Astrocyte (in vitro differentiated cells and primary cell): ENCODE measurements around the gene BRIX1. TPM values are rescaled to one million over a fixed set of nuclear protein-coding genes. Genes with fewer than 3 reads are reported as not detected.

Experiments used
- DNase-seq: peaks from one replicate; pipeline ENCODE4 v3.0.0-alpha.2; 2010; ENCODE audit warnings: low read depth
- FAIRE-seq: peaks from 2 replicates; lab custom pipeline; 2011; peaks lifted over from hg19 to GRCh38; lab: Jason Lieb, UNC
- H2AFZ ChIP-seq: 2 replicates; pipeline ENCODE4 v1.6.0; 2012; ENCODE audit warnings: low read depth, low read length, inconsistent platforms
- H3K27ac ChIP-seq: 2 replicates; pipeline ENCODE4 v1.5.1; 2011; ENCODE audit warnings: low read depth, low read length, inconsistent platforms
- H3K27me3 ChIP-seq: 2 replicates; pipeline ENCODE4 v1.6.0; 2011; ENCODE audit warnings: low read length, inconsistent platforms; ENCODE audit not compliant: insufficient read depth
- H3K36me3 ChIP-seq: 2 replicates; pipeline ENCODE4 v1.5.1; 2011; ENCODE audit warnings: low read length, inconsistent platforms; ENCODE audit not compliant: insufficient read depth
- H3K4me1 ChIP-seq: 2 replicates; pipeline ENCODE4 v1.5.1; 2011; ENCODE audit warnings: low read length, inconsistent platforms; ENCODE audit not compliant: insufficient read depth
- H3K4me2 ChIP-seq: 2 replicates; pipeline ENCODE4 v1.6.0; 2012; ENCODE audit warnings: low read length, inconsistent platforms
- H3K4me3 ChIP-seq: 2 replicates; pipeline ENCODE4 v1.5.1; 2011; ENCODE audit warnings: low read depth, mild to moderate bottlenecking, low read length, inconsistent platforms; ENCODE audit not compliant: insufficient read depth
- H3K79me2 ChIP-seq: 2 replicates; pipeline ENCODE4 v1.6.0; 2012; ENCODE audit warnings: mild to moderate bottlenecking, low read length, inconsistent platforms; ENCODE audit not compliant: insufficient read depth
- H3K9ac ChIP-seq: 2 replicates; pipeline ENCODE4 v1.6.0; 2012; ENCODE audit warnings: mild to moderate bottlenecking, low read length, inconsistent platforms
- H3K9me3 ChIP-seq: 2 replicates; pipeline ENCODE4 v1.5.1; 2012; ENCODE audit warnings: low read depth, mild to moderate bottlenecking, low read length, inconsistent platforms; ENCODE audit not compliant: insufficient read depth
- H4K20me1 ChIP-seq: 2 replicates; pipeline ENCODE4 v1.6.0; 2012; ENCODE audit warnings: low read length, inconsistent platforms; ENCODE audit not compliant: insufficient read depth
- H3K27ac Mint-ChIP-seq: one replicate; pipeline ENCODE4 v1.8.0; 2021; ENCODE audit warnings: mild to moderate bottlenecking, mixed read lengths; ENCODE audit not compliant: unreplicated experiment
- H3K27me3 Mint-ChIP-seq: one replicate; pipeline ENCODE4 v1.8.0; 2021; ENCODE audit warnings: low read depth, mixed read lengths; ENCODE audit not compliant: unreplicated experiment
- H3K36me3 Mint-ChIP-seq: one replicate; pipeline ENCODE4 v1.8.0; 2021; ENCODE audit warnings: low read depth, mixed read lengths; ENCODE audit not compliant: unreplicated experiment
- H3K4me1 Mint-ChIP-seq: one replicate; pipeline ENCODE4 v1.8.0; 2021; ENCODE audit warnings: low read depth, mixed read lengths; ENCODE audit not compliant: unreplicated experiment
- H3K4me3 Mint-ChIP-seq: one replicate; pipeline ENCODE4 v1.8.0; 2021; ENCODE audit warnings: mild to moderate bottlenecking, moderate library complexity, mixed read lengths; ENCODE audit not compliant: unreplicated experiment
- H3K9me3 Mint-ChIP-seq: one replicate; pipeline ENCODE4 v1.8.0; 2021; ENCODE audit warnings: mild to moderate bottlenecking, mixed read lengths; ENCODE audit not compliant: unreplicated experiment
- CTCF ChIP-seq: IDR thresholded peaks from 2 replicates; pipeline ENCODE4 v1.5.1; 2011; ENCODE audit warnings: low read depth, mild to moderate bottlenecking, inconsistent platforms, low read length, moderate library complexity; ENCODE audit not compliant: insufficient read depth
- EZH2 ChIP-seq: IDR thresholded peaks from 2 replicates; pipeline ENCODE4 v1.6.1; 2012; ENCODE audit warnings: mild to moderate bottlenecking, low read length, inconsistent platforms; ENCODE audit not compliant: insufficient read depth
- total RNA-seq: library from RNA; stranded (reverse); gene quantifications from 2 replicates; pipeline ENCODE4 v1.2.1, GENCODE V29; 2021

The BRIX1 gene
- total RNA-seq, 1 donor from 2014 or later: 28.6 TPM

DNA sequence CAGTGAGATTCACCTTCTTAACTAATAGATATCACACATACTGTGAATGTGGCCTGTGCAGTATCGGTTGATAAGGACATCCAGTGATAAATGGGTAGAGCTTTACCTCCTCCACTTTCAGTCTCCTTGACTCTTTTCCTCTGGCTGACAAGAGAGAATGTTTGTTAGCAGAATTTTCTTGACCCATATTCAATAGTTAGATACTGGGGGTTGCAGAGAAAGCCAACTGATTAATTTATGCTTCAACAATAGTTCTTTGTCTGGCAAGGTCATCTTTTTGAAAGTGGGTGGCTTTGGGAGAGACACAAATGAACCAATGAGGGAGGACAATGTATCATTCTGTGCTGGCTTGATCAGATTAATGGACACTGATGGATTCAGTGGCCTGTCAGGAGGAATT is 46.3 kb upstream of the BRIX1 start:
- no peaks in the 10 kb centered on the region for H3K4me1 Mint-ChIP-seq
- Histone ChIP-seq H4K20me1 (no peaks in the 10 kb centered on the region), H3K27me3 (no peaks in the 10 kb centered on the region), H3K36me3 (no peaks in the 10 kb centered on the region), H3K4me1 (no peaks in the 10 kb centered on the region), H3K4me3 (no peak overlapping the region), H3K4me2 (no peak overlapping the region), H3K9me3 (no peaks in the 10 kb centered on the region), H3K9ac (no peak overlapping the region), H3K79me2 (no peaks in the 10 kb centered on the region), H3K27ac (no peak overlapping the region), H2AFZ (no peak overlapping the region)
- peaks cover 2% of the 10 kb centered on the region for H3K9me3 Mint-ChIP-seq
- no peaks in the 10 kb centered on the region for H3K36me3 Mint-ChIP-seq
- no peaks in the 10 kb centered on the region for H3K27me3 Mint-ChIP-seq
- TF ChIP-seq EZH2 (no peak), CTCF (no peak)
- no peak overlapping the region for H3K27ac Mint-ChIP-seq
- no peak for DNase-seq
- no peak overlapping the region for H3K4me3 Mint-ChIP-seq
- no peak for FAIRE-seq

GRCh38 chr5:34870382-34870781 is 45.1 kb upstream of the BRIX1 start:
- Histone ChIP-seq H3K4me3 (no peak overlapping the region), H3K4me1 (no peaks in the 10 kb centered on the region), H3K9me3 (no peaks in the 10 kb centered on the region), H3K4me2 (no peak overlapping the region), H4K20me1 (no peaks in the 10 kb centered on the region), H3K36me3 (no peaks in the 10 kb centered on the region), H2AFZ (no peak overlapping the region), H3K27ac (no peak overlapping the region), H3K27me3 (no peaks in the 10 kb centered on the region), H3K79me2 (no peaks in the 10 kb centered on the region), H3K9ac (no peak overlapping the region)
- Mint-ChIP-seq H3K36me3 (no peaks in the 10 kb centered on the region), H3K9me3 (peaks cover 9% of the 10 kb centered on the region), H3K27ac (no peak overlapping the region), H3K4me1 (no peaks in the 10 kb centered on the region), H3K4me3 (no peak overlapping the region), H3K27me3 (no peaks in the 10 kb centered on the region)
- DNase-seq: no peak
- TF ChIP-seq CTCF: no peak
- no peak for TF ChIP-seq EZH2
- FAIRE-seq: no peak

DNA sequence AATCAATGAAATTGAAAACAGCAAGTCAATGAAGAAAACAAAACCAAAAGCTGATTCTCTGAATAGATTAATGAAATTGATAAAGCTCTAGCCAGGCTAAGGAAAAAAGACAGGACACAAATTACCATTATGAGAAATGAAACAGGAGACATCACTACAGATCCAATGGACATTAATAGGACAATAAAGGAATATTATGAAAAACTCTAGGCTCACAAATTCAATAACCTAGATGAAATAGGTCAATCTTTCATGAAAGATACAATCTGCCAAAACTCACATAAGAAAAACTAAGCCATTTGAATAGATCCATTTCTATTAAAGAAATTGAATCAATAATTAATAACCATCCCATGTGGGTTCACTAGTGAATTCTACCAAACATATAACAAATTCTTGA is 39.2 kb upstream of the BRIX1 start:
- peaks cover 22% of the 10 kb centered on the region for H3K9me3 Mint-ChIP-seq
- no peak for DNase-seq
- Histone ChIP-seq H3K4me2 (no peak overlapping the region), H3K4me3 (no peak overlapping the region), H3K79me2 (no peaks in the 10 kb centered on the region), H3K9ac (no peak overlapping the region), H3K9me3 (no peaks in the 10 kb centered on the region), H3K36me3 (no peaks in the 10 kb centered on the region), H3K27ac (no peak overlapping the region), H3K27me3 (no peaks in the 10 kb centered on the region), H2AFZ (no peak overlapping the region), H3K4me1 (no peaks in the 10 kb centered on the region), H4K20me1 (no peaks in the 10 kb centered on the region)
- H3K27ac Mint-ChIP-seq: no peak overlapping the region
- TF ChIP-seq CTCF: no peak
- TF ChIP-seq EZH2: no peak
- H3K4me3 Mint-ChIP-seq: no peak overlapping the region
- H3K36me3 Mint-ChIP-seq: no peaks in the 10 kb centered on the region
- H3K27me3 Mint-ChIP-seq: no peaks in the 10 kb centered on the region
- H3K4me1 Mint-ChIP-seq: no peaks in the 10 kb centered on the region
- no peak for FAIRE-seq
